Measurements from ENCODE around the gene MASP1. TPM values are rescaled to one million over a fixed set of nuclear protein-coding genes. Genes with fewer than 3 reads are reported as not detected.

Gene MASP1
- total RNA-seq, 1 donor from 2014 or later = not detected

- H3K9me3 Mint-ChIP-seq = peaks cover 6% of the 10 kb centered on the region
- H3K27me3 Mint-ChIP-seq = peaks cover 54% of the 10 kb centered on the region
- no peak overlapping the region for H3K27ac Mint-ChIP-seq
Measured at GRCh38 chr3:187191271-187191670, 100.3 kb downstream of the MASP1 start.

GRCh38 chr3:187188931-187189330 lies 102.6 kb downstream of the MASP1 start:
- Mint-ChIP-seq H3K4me1 (no peaks in the 10 kb centered on the region), H3K27me3 (peaks cover 55% of the 10 kb centered on the region), H3K27ac (no peak overlapping the region), H3K4me3 (no peak overlapping the region), H3K9me3 (peaks cover 6% of the 10 kb centered on the region), H3K36me3 (ENCODE audit: low read depth) (no peaks in the 10 kb centered on the region)
- DNase-seq = no peak
- intact Hi-C loops (cut with micrococcal nuclease) = no loop called here

More at GRCh38 chr3:187191271-187191670, 100.3 kb downstream of the MASP1 start:
- H3K4me3 Mint-ChIP-seq = no peak overlapping the region
- intact Hi-C loops (cut with micrococcal nuclease) = no loop called here
- H3K4me1 Mint-ChIP-seq = no peaks in the 10 kb centered on the region
- H3K36me3 Mint-ChIP-seq (ENCODE audit: low read depth) = no peaks in the 10 kb centered on the region
- no peak for DNase-seq

- H3K4me1 Mint-ChIP-seq = no peaks in the 10 kb centered on the region
Measured at GRCh38 chr3:187186801-187187421, 104.6 kb downstream of the MASP1 start.

GRCh38 chr3:187186375-187186774 lies 105.2 kb downstream of the MASP1 start:
- H3K9me3 Mint-ChIP-seq = peaks cover 6% of the 10 kb centered on the region
- intact Hi-C loops (cut with micrococcal nuclease) = no loop called here
- no peak overlapping the region for H3K27ac Mint-ChIP-seq
- H3K4me3 Mint-ChIP-seq = no peak overlapping the region
- no peak for DNase-seq
- no peaks in the 10 kb centered on the region for H3K36me3 Mint-ChIP-seq (ENCODE audit: low read depth)
- H3K27me3 Mint-ChIP-seq = peaks cover 41% of the 10 kb centered on the region
- no peaks in the 10 kb centered on the region for H3K4me1 Mint-ChIP-seq

More at GRCh38 chr3:187186801-187187421, 104.6 kb downstream of the MASP1 start:
- Mint-ChIP-seq H3K27ac (no peak overlapping the region), H3K4me3 (no peak overlapping the region), H3K36me3 (ENCODE audit: low read depth) (no peaks in the 10 kb centered on the region), H3K9me3 (peaks cover 6% of the 10 kb centered on the region), H3K27me3 (peaks cover 43% of the 10 kb centered on the region)
- no peak for DNase-seq
- intact Hi-C loops (cut with micrococcal nuclease) = no loop called here

GRCh38 chr3:187185759-187186158 lies 105.8 kb downstream of the MASP1 start:
- DNase-seq = no peak
- Mint-ChIP-seq H3K4me3 (no peak overlapping the region), H3K36me3 (ENCODE audit: low read depth) (no peaks in the 10 kb centered on the region), H3K27me3 (peaks cover 37% of the 10 kb centered on the region), H3K9me3 (peaks cover 6% of the 10 kb centered on the region), H3K4me1 (no peaks in the 10 kb centered on the region), H3K27ac (no peak overlapping the region)
- intact Hi-C loops (cut with micrococcal nuclease) = no loop called here

Other genes with a start within 250 kb of the MASP1 start
- 10.4 and 11.7 TPM in 2 replicates for gene RPL39L, start 152.2 kb downstream of the MASP1 start, total RNA-seq
- not detected in 2 replicates for gene RTP1, start 94.3 kb downstream of the MASP1 start, total RNA-seq
- 3.0 and 3.4 TPM in 2 replicates for gene RTP4, start 76.6 kb upstream of the MASP1 start, total RNA-seq